ENCODE measurements around the gene TMEM200C.

- TF ChIP-seq POLR2A (IDR thresholded peaks at IDR 0.05; ENCODE audit: low read depth, low read length) (no peak), CTCF (IDR thresholded peaks at IDR 0.05 in 2 of 3, conservative IDR thresholded peaks at IDR 0.05 in 1 of 3; ENCODE audit: control insufficient read depth in 2 of 3, extremely low read depth in 1 of 3, insufficient read depth in 1 of 3, low read depth in 3 of 3, low read length in 3 of 3) (no peak), ZNF592 (IDR thresholded peaks at IDR 0.05) (no peak), GABPA (IDR thresholded peaks at IDR 0.05; ENCODE audit: low read depth) (no peak), CHD2 (IDR thresholded peaks at IDR 0.05; ENCODE audit: borderline replicate concordance, low read depth, low read length) (no peak)
Measured at GRCh38 chr18:5853253-5853652, 42.1 kb downstream of the TMEM200C start.

Data from GM12878 (cell line).